Esophagus (tissue), 2 donors: Measurements from ENCODE around the gene RNF32. TPM values are rescaled to one million over a fixed set of nuclear protein-coding genes. Genes with fewer than 3 reads are reported as not detected.

ENCODE experiments used
- H3K27ac ChIP-seq, 2 donors: one replicate each; pipeline ENCODE4 v1.5.1; 2013; ENCODE audit warnings: low read depth in 2 of 2, mild to moderate bottlenecking in 2 of 2, inconsistent platforms in 1 of 2, low read length in 1 of 2, moderate library complexity in 1 of 2
- H3K27me3 ChIP-seq, 2 donors: one replicate each; pipeline ENCODE4 v1.6.1; 2013; ENCODE audit warnings: low read length in 2 of 2, control low read depth in 1 of 2, mild to moderate bottlenecking in 1 of 2; ENCODE audit not compliant: insufficient read depth in 2 of 2, control insufficient read depth in 1 of 2
- H3K36me3 ChIP-seq, 2 donors: one replicate each; pipeline ENCODE4 v1.6.1; 2013; ENCODE audit warnings: low read length in 1 of 2; ENCODE audit not compliant: control insufficient read depth in 2 of 2, insufficient read depth in 2 of 2
- H3K4me1 ChIP-seq, 2 donors: one replicate each; pipeline ENCODE4 v1.6.1; 2013; ENCODE audit warnings: low read length in 1 of 2; ENCODE audit not compliant: control insufficient read depth in 2 of 2, insufficient read depth in 2 of 2
- H3K4me3 ChIP-seq, 2 donors: one replicate each; pipeline ENCODE4 v1.5.1; 2013; ENCODE audit warnings: low read length in 2 of 2, mild to moderate bottlenecking in 2 of 2, low read depth in 1 of 2, moderate library complexity in 1 of 2
- H3K9me3 ChIP-seq, 2 donors: one replicate each; pipeline ENCODE4 v1.6.1; 2013; ENCODE audit warnings: mild to moderate bottlenecking in 2 of 2, low read depth in 1 of 2, low read length in 1 of 2, moderate library complexity in 1 of 2; ENCODE audit not compliant: control insufficient read depth in 2 of 2, insufficient read depth in 1 of 2
- WGBS, 2 donors: extraction: QIAGEN DNeasy Blood & Tissue Kit; methylation state at CpG; one replicate each; pipeline ENCODE4 v1.1.7; 2013; 5-methylcytosine and 5-hydroxymethylcytosine counted together
- polyA plus RNA-seq, 2 donors: library from polyadenylated mRNA; stranded (reverse); fragments of 200-250 nt; gene quantifications; one replicate each; pipeline ENCODE4 v1.2.3, GENCODE V29; 2013
- donor health status: healthy with polysubstance abuse.
- donor health status: Bipolar disorder and iron deficiency.

Gene RNF32
- polyA plus RNA-seq, 2 donors, result 0.38 to 0.43 TPM

DNA sequence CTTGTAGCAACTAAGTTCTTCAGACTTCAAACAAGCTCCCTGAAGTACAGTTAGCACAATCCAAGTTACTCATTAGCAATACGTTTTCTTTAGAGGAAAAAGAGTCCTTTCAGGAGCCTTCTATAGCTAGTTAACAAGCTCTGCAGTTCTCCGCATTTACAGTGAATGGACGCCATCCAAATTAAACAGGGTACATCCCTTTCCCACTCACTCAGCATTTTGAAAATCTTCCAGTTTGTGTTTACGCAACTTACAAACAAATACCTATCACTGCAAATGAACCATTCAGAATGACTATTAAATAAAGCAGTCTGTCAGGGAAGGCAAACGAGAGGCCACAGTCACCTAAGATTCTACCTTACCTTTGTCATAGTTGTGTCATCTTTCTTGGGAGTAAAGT, 84.5 kb downstream of the RNF32 start:
- H3K27ac ChIP-seq, result no peak overlapping the region
- WGBS, 2 donors, result 71 to 72% methylated on average over 5 of the region's 5 CpGs

DNA sequence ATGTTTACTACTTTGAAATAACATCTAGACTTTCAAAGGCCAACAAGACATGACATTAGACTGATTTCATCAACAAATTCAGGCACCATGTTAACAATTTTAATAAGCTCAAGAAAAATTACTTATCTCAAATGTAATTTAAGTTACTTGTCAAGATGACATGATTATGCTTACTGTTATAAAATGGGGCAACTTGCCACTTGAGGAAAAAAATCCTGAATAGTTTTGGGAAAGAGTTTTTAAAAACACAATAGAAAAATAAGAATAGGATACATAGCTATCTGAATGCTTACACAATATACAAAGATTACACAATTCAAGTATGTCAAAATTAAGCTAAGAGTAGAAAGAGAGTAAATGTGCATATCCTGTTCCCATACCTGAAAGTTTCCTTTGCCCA, 85.4 kb downstream of the RNF32 start:
- no peaks in the 10 kb centered on the region for H3K9me3 ChIP-seq
- H3K4me1 ChIP-seq, result no peaks in the 10 kb centered on the region
- no peak overlapping the region for H3K4me3 ChIP-seq
- H3K27me3 ChIP-seq, result no peaks in the 10 kb centered on the region
- H3K36me3 ChIP-seq, result no peaks in the 10 kb centered on the region
- H3K27ac ChIP-seq, result no peak overlapping the region

More for the DNA sequence above, 84.5 kb downstream of the RNF32 start:
- no peaks in the 10 kb centered on the region for H3K4me1 ChIP-seq
- H3K36me3 ChIP-seq, result no peaks in the 10 kb centered on the region
- no peak overlapping the region for H3K4me3 ChIP-seq
- no peaks in the 10 kb centered on the region for H3K27me3 ChIP-seq
- no peaks in the 10 kb centered on the region for H3K9me3 ChIP-seq
